ENCODE data around the gene ENOX1. TPM values are rescaled to one million over a fixed set of nuclear protein-coding genes. Genes with fewer than 3 reads are reported as not detected.

The ENOX1 gene
- total and polyA plus RNA-seq, 2 of the 8 experiments (the other 6 are each of a cell fraction or from before 2014, with no cell fraction given): 0.23 to 0.37 TPM

DNA sequence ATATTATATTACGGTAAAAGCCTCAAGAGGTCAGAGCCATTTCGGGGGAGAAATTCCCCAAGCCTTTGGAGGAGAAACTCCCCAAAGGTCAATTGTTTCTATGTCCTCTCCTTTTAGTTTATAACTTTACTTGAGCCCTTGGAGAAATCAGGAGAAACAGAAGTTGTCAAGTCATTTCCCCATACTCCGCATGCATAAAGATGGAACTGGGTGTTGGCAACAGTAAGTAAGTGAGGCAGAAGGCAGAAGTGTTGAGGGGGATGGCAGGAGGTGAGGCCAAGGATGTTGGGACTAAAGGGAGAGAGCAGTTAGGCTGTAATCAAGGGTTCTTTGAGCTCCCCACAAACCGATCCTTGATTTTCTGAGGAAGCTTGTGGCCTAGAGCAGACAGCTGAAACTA lies 307.9 kb downstream of the ENOX1 start:
- H3K4ac ChIP-seq (replicated peaks; ENCODE audit: insufficient read length, low read depth, low read length): no peak overlapping the region
- ChIA-PET CTCF (ENCODE audit: partially characterized antibody) (interaction anchor here (1.8 kb wide), 1 partner anchor 35 kb away, joined by 3 read pairs; no protein-coding TSS in a partner anchor), POLR2A (ENCODE audit: partially characterized antibody) (no interaction called here)
- H2BK12ac ChIP-seq (ENCODE audit: low read depth, low read length): no peak overlapping the region
- no peak overlapping the region for H3K4me3 ChIP-seq (ENCODE audit: extremely low read depth in 1 of 4, insufficient read depth in 2 of 4, low read depth in 3 of 4, low read length in 4 of 4)
- TF ChIP-seq JUN (IDR thresholded peaks at IDR 0.05; ENCODE audit: low read depth, low read length) (no peak), HDAC2 (IDR thresholded peaks at IDR 0.05; ENCODE audit: borderline replicate concordance in 1 of 2, low read depth in 2 of 2, low read length in 2 of 2) (no peak), BRCA1 (IDR thresholded peaks at IDR 0.05; ENCODE audit: low read depth, low read length) (no peak), SP4 (IDR thresholded peaks at IDR 0.05; ENCODE audit: low read length) (no peak), EZH2 (IDR thresholded peaks at IDR 0.05; ENCODE audit: low read depth, low read length, severe bottlenecking) (no peak), FOSL1 (IDR thresholded peaks at IDR 0.05; ENCODE audit: insufficient read depth, low read depth, low read length) (no peak), CEBPB (IDR thresholded peaks at IDR 0.05; ENCODE audit: low read depth, low read length) (no peak), ASH2L (IDR thresholded peaks at IDR 0.05; ENCODE audit: low read length) (no peak), BACH1 (IDR thresholded peaks at IDR 0.05; ENCODE audit: low read length) (no peak), TEAD4 (IDR thresholded peaks at IDR 0.05; ENCODE audit: low read depth, low read length) (no peak), GABPA (IDR thresholded peaks at IDR 0.05; ENCODE audit: borderline replicate concordance, insufficient read depth, low read length) (no peak), MAFK (IDR thresholded peaks at IDR 0.05; ENCODE audit: low read depth, low read length) (no peak), POLR2AphosphoS5 (IDR thresholded peaks at IDR 0.05; ENCODE audit: low read depth, low read length) (no peak)
- H3K18ac ChIP-seq (ENCODE audit: extremely low read depth, low read length): no peak overlapping the region
- H2AFZ ChIP-seq (ENCODE audit: low read length): no peak overlapping the region
- DNase-seq (ENCODE audit: low read depth in 1 of 2, low spot score in 2 of 2): no peak
- H4K20me1 ChIP-seq (replicated peaks in 1 of 2; ENCODE audit: control insufficient read depth in 1 of 2, insufficient read depth in 2 of 2, low read length in 2 of 2): no peaks in the 10 kb centered on the region
- H2AK5ac ChIP-seq (ENCODE audit: low read depth, low read length): no peak overlapping the region
- no peaks in the 10 kb centered on the region for H3K23me2 ChIP-seq (ENCODE audit: low read depth, low read length)
- H2BK5ac ChIP-seq (ENCODE audit: low read depth, low read length): no peak overlapping the region
- no peak for FAIRE-seq
- no peaks in the 10 kb centered on the region for H3K4me1 ChIP-seq (replicated peaks in 1 of 4; ENCODE audit: control insufficient read depth in 3 of 4, insufficient read depth in 4 of 4, low read length in 3 of 4)
- H3K27ac ChIP-seq (ENCODE audit: low read depth, low read length): no peak overlapping the region
- H2BK20ac ChIP-seq (ENCODE audit: low read length): no peak overlapping the region
- no peaks in the 10 kb centered on the region for H3K79me1 ChIP-seq (ENCODE audit: low read depth, low read length)
- H3K14ac ChIP-seq (ENCODE audit: insufficient read length): no peak overlapping the region
- no peak overlapping the region for H3K56ac ChIP-seq (replicated peaks; ENCODE audit: insufficient read length, low read depth, low read length)
- no peak overlapping the region for H4K91ac ChIP-seq (replicated peaks; ENCODE audit: insufficient read length, low read length)
- no peak overlapping the region for H3K23ac ChIP-seq (ENCODE audit: insufficient read length)
- 84% methylated on average over 4 of the region's 4 CpGs; no CpG with 5 or more reads in 1 of the 2 experiments for WGBS, 2 experiments (ENCODE audit: extremely low coverage in 1 of 2, insufficient coverage in 1 of 2, insufficient read length in 1 of 2, insufficient replicate concordance in 2 of 2, low coverage in 1 of 2, low lambda C conversion rate in 2 of 2, missing lambda C conversion rate in 1 of 2)
- H3K36me3 ChIP-seq (ENCODE audit: control insufficient read depth in 2 of 4, insufficient read depth in 4 of 4, low read length in 3 of 4): no peaks in the 10 kb centered on the region
- no peak overlapping the region for H4K8ac ChIP-seq (ENCODE audit: extremely low read depth, insufficient read depth, low read length)
- no peaks in the 10 kb centered on the region for H3K79me2 ChIP-seq (ENCODE audit: control insufficient read depth in 1 of 2, insufficient read depth in 2 of 2, low read length in 2 of 2)
- no peaks in the 10 kb centered on the region for H3K27me3 ChIP-seq (replicated peaks in 1 of 4; ENCODE audit: control insufficient read depth in 3 of 4, extremely low read depth in 1 of 4, insufficient read depth in 3 of 4, low read length in 3 of 4)
- no peak overlapping the region for H4K5ac ChIP-seq (ENCODE audit: insufficient read length, low read depth, low read length)
- no peak overlapping the region for H3K4me2 ChIP-seq (ENCODE audit: insufficient read depth in 1 of 2, low read depth in 2 of 2, low read length in 2 of 2)
- no peaks in the 10 kb centered on the region for H3K9me3 ChIP-seq (ENCODE audit: insufficient read depth in 2 of 2, low read depth in 1 of 2, low read length in 1 of 2)
- no peak overlapping the region for H2BK15ac ChIP-seq (ENCODE audit: low read length)
- no peak overlapping the region for H3K9ac ChIP-seq (replicated peaks in 1 of 4; ENCODE audit: extremely low read depth in 1 of 4, low read depth in 3 of 4, low read length in 3 of 4)
- H2BK120ac ChIP-seq (replicated peaks; ENCODE audit: low read depth, low read length): no peak overlapping the region

All from H1 (cell line).